SW 1271 (cell line): ENCODE results near the gene YAF2.

ENCODE experiments used
- DNase-seq, 2 experiments: peaks; one replicate each; lab custom pipeline; 2025; lab: John Stamatoyannopoulos, UW

YAF2 gene

GRCh38 chr12:42144408-42145196 is 93.4 kb downstream of the YAF2 start, which contains the start of gene GXYLT1:
GXYLT1 (minus strand) TSS chr12:42144874; CDS start chr12:42144646, 228 bp downstream.
- DNase-seq = peak; percentile 77 to 88

GRCh38 chr12:42144158-42144407 is 94.0 kb downstream of the YAF2 start:
- no peak for DNase-seq

GRCh38 chr12:42143452-42144157 is 94.4 kb downstream of the YAF2 start:
- peak in 1 of 2 experiments; percentile 8 for DNase-seq

- no peak for DNase-seq
Measured at GRCh38 chr12:42141981-42142606, 96.0 kb downstream of the YAF2 start.

- DNase-seq = no peak
Measured at GRCh38 chr12:42140901-42141300, 97.1 kb downstream of the YAF2 start.

- no peak for DNase-seq
Measured at GRCh38 chr12:42135259-42135814, 102.7 kb downstream of the YAF2 start.

- no peak for DNase-seq
Measured at GRCh38 chr12:42130672-42131402, 107.2 kb downstream of the YAF2 start.

GRCh38 chr12:42129595-42130204 is 108.3 kb downstream of the YAF2 start:
- peak in 1 of 2 experiments; percentile 63 for DNase-seq

GRCh38 chr12:42128888-42129287 is 109.2 kb downstream of the YAF2 start:
- DNase-seq = no peak

GRCh38 chr12:42128327-42128726 is 109.7 kb downstream of the YAF2 start:
- no peak for DNase-seq

GRCh38 chr12:42126963-42127362 is 111.1 kb downstream of the YAF2 start:
- no peak for DNase-seq

GRCh38 chr12:42125388-42125767 is 112.7 kb downstream of the YAF2 start:
- DNase-seq = no peak

- DNase-seq = no peak
Measured at GRCh38 chr12:42124764-42125387, 113.2 kb downstream of the YAF2 start.

GRCh38 chr12:42119085-42119633 is 118.9 kb downstream of the YAF2 start:
- no peak for DNase-seq

- DNase-seq = no peak
Measured at GRCh38 chr12:42118136-42118879, 119.7 kb downstream of the YAF2 start.

- DNase-seq = no peak
Measured at GRCh38 chr12:42109031-42109430, 129.0 kb downstream of the YAF2 start.
